Right lung (tissue), 5 donors: Measurements from ENCODE around the gene OGFR. TPM values are rescaled to one million over a fixed set of nuclear protein-coding genes. Genes with fewer than 3 reads are reported as not detected.

Experiments used
- DNase-seq, 2 donors: peaks; one replicate each; pipeline ENCODE4 v3.0.0-alpha.2; 2013
- polyA plus RNA-seq, 5 donors: library from polyadenylated mRNA; unstranded; fragments of 120-200 nt; gene quantifications; one replicate each; pipeline versions ENCODE4 v1.2.1 to v1.2.3, GENCODE V29; 2013; ENCODE audit warnings: inconsistent platforms in 1 of 5, low replicate concordance in 1 of 5; ENCODE audit not compliant: insufficient read length in 5 of 5, insufficient read depth in 1 of 5

Gene OGFR
- polyA plus RNA-seq, 5 donors = 19.3 to 38.0 (median 27.3) TPM

DNA sequence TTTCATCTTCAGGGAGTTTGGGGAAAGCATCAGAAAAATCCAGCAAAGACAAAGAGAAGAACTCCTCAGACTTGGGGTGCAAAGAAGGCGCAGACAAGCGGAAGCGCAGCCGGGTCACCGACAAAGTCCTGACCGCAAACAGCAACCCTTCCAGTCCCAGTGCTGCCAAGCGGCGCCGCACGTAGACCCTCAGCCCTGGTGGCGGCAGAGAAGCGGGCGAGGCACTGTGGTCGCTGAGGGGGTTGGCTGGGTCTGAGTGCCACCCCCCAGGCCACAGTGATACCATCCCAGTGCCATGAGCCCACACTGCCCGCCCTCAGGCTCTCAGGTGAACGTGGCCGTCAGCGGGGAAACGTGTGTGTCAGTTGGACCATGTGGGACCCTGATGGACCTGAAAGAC lies 5.2 kb upstream of the OGFR start:
- DNase-seq = no peak

- no peak for DNase-seq
Observed at GRCh38 chr20:62799873-62800272, 4.8 kb upstream of the OGFR start.

DNA sequence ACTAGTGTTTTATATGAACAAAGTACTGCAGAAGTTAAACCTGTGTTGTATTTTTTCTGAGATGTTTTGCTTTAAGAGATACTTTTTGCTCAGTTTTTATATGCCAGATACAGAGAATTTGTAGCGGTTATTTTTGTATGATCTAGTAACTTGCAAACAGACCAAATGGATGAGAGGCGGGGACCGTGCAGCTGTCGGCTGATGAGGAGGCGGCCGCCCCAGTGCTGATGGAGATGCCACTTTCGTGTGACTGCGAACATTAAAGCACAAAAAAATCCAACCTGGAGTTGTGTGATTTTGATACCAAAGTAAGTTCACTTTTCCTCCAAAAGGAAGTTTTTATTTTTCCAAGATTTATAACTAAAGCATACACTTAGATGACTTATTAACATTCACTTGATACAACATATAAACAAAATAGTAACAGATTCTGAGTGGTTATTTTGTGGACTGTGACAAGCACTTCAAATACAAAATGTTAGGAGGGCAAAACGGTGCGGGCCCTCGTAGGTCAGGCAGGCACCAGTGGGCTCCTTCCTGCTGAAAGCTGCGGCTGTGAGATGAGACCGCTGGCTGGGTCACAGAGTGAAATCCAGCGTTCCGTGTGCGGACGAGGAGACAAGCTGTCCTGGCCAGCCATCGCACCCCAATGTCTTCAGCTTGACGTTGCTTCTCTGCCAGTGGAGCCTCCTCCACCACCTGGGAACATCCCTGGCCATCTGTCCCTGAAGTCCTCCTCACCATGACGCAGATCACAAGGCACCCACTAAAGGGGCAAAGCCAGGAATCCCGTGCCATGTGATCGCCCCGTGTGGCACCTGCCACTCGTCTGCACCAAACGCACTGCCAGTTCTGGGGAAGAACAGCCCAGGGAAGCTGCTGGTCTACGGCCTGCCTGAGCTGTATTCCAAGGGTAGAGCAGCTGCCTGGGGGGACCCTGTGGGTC lies 4.0 kb upstream of the OGFR start:
- no peak for DNase-seq

- no peak for DNase-seq
Observed at GRCh38 chr20:62801284-62802010, 3.2 kb upstream of the OGFR start.

DNA sequence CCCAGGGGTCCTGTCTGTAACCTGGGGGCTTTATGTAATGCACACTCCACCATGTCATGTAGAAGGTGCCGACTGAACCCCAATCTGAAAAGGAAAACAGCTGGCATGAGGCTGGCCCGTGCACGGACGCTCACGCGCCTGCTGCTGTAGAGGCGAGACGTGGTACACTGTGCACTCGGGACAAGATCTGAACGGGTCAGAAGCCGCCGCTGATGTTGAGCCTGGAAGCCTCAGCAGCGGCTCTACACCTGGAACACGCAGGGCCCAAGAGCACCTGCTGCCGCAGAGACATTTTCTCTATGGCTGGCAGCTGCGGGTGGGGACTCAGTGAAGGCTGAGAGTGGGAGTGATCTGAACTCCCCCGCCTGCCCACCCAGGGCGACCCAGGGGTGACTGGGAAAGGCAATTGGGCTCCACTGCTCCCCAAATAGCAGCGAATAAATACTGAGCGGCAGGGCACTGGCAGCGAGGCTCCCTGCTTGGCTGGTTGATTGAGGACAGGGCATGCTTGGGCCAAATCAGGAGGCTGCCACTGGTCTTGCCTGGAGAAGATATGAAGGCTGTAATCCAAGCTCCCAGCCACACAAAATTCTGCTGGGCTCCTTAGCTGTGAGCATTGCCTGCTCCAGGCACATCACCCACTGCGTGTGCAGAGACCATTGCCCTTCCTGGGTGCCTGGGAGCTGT lies 2.5 kb upstream of the OGFR start:
- no peak for DNase-seq

GRCh38 chr20:62804021-62804626 lies 511 bp upstream of the OGFR start:
- no peak for DNase-seq

GRCh38 chr20:62805155-62805710 lies 598 bp downstream of the OGFR start:
- no peak for DNase-seq

GRCh38 chr20:62805711-62806382 lies 1.2 kb downstream of the OGFR start:
- DNase-seq = no peak

GRCh38 chr20:62806383-62807050 lies 1.9 kb downstream of the OGFR start:
- DNase-seq = no peak

- no peak for DNase-seq
Observed at GRCh38 chr20:62807444-62808210, 3.0 kb downstream of the OGFR start.

DNA sequence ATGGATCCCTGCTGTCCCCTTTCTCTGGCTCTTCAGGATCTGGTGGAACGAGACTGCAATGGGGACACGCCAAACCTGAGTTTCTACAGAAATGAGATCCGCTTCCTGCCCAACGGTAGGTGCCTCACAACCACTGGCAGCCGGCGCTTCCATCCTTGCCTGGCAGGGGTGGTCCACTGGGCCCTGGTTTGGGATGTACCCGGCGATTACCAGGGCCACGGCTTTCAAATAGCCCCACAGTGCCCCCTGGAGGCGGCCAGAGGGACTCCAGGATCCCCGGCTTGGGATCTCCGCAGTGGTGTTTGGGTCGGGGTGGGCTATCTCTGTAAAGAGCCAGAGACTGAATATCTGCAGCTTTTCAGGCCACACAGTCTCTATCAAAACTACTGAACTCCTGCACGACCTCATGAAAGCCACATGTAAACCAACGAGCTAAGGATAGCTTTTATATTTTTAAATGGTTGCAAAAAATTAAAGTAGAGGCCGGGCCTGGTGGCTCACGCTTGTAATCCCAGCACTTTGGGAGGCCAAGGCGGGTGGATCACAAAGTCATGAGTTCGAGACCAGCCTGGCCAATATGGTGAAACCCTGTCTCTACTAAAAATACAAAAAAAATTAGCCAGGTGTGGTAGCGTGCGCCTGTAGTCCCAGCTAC lies 3.7 kb downstream of the OGFR start:
- DNase-seq = peak in 1 of 2 donors; percentile 57

GRCh38 chr20:62809530-62810428 lies 5.1 kb downstream of the OGFR start:
- DNase-seq = no peak

DNA sequence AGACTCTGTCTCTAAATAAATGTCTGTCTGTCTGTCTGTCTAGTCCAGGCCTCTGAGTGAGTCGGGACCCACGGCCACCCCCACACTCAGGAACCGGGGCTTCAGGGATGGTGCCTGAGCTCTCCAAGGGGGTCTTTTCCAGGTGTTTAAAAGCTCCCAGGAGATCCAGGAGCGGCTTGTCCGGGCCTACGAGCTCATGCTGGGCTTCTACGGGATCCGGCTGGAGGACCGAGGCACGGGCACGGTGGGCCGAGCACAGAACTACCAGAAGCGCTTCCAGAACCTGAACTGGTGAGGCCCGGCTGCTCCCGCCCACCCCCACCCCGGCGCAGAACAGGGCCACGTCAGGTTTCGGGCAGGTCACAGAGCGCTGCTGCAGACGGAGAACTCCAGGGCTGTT lies 6.7 kb downstream of the OGFR start:
- no peak for DNase-seq

DNA sequence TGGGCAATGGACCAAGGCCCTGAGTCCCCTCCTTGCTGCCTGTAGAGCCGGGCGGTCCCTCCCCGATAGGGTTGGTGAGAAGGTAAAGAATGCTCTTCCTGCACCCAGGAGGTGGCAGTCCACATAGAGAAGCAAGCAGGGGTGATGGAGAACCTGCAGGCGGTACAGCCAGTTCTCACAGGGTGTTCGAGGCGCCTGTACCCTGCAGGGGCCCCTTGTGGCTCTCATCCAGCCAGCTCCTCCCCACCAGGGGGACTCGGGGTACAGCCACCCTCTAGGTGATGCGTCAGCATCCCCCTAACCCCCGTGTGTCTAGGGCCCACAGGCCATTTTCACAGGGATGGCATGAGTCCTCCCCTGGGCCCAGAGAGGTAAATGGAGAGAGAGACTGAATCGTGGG lies 7.1 kb downstream of the OGFR start:
- DNase-seq = no peak

GRCh38 chr20:62812181-62812906 lies 7.7 kb downstream of the OGFR start:
- no peak for DNase-seq

- DNase-seq = no peak
Observed at GRCh38 chr20:62812907-62813200, 8.2 kb downstream of the OGFR start.

GRCh38 chr20:62813588-62813987 lies 9.0 kb downstream of the OGFR start:
- DNase-seq = no peak
